Parathyroid adenoma (tissue), 2 donors: ENCODE results near the gene AKAP8.
A peak's percentile ranks its signal among the peaks of the same experiment; 100 is the strongest.

Experiments
- H2AFZ ChIP-seq: fragments of 300-600 bp; sonication (generic); one replicate; pipeline ENCODE4 v1.7.0; 2017; ENCODE audit warnings: antibody characterized with exemption, mild to moderate bottlenecking
- H3K27ac ChIP-seq: fragments of 300-600 bp; sonication (generic); one replicate; pipeline ENCODE4 v1.7.0; 2017
- H3K27me3 ChIP-seq: fragments of 300-600 bp; sonication (generic); one replicate; pipeline ENCODE4 v1.7.0; 2017; ENCODE audit warnings: low read length; ENCODE audit not compliant: control insufficient read depth, insufficient read depth
- H3K36me3 ChIP-seq: fragments of 300-600 bp; sonication (generic); one replicate; pipeline ENCODE4 v1.7.0; 2017; ENCODE audit warnings: low read length; ENCODE audit not compliant: control insufficient read depth, insufficient read depth
- H3K4me1 ChIP-seq: fragments of 300-600 bp; sonication (generic); one replicate; pipeline ENCODE4 v1.7.0; 2017; ENCODE audit warnings: control low read depth
- H3K4me2 ChIP-seq: fragments of 300-600 bp; sonication (generic); one replicate; pipeline ENCODE4 v1.7.0; 2017; ENCODE audit warnings: low read length
- H3K4me3 ChIP-seq: fragments of 300-600 bp; sonication (generic); one replicate; pipeline ENCODE4 v1.7.0; 2017; ENCODE audit warnings: low read depth, low read length
- H3K79me2 ChIP-seq: fragments of 300-600 bp; sonication (generic); one replicate; pipeline ENCODE4 v1.7.0; 2017; ENCODE audit warnings: control low read depth
- H3K9ac ChIP-seq: fragments of 300-600 bp; sonication (generic); one replicate; pipeline ENCODE4 v1.7.0; 2017; ENCODE audit warnings: mild to moderate bottlenecking
- H3K9me3 ChIP-seq: fragments of 300-600 bp; sonication (generic); one replicate; pipeline ENCODE4 v1.7.0; 2017; ENCODE audit warnings: low read length; ENCODE audit not compliant: control insufficient read depth
- CTCF ChIP-seq: fragments of 300-600 bp; sonication (generic); IDR thresholded peaks from one replicate; pipeline ENCODE4 v1.7.0; 2017; ENCODE audit warnings: antibody characterized with exemption, mild to moderate bottlenecking
- donor health status: primary hyperparathyroidism.

AKAP8 gene

DNA sequence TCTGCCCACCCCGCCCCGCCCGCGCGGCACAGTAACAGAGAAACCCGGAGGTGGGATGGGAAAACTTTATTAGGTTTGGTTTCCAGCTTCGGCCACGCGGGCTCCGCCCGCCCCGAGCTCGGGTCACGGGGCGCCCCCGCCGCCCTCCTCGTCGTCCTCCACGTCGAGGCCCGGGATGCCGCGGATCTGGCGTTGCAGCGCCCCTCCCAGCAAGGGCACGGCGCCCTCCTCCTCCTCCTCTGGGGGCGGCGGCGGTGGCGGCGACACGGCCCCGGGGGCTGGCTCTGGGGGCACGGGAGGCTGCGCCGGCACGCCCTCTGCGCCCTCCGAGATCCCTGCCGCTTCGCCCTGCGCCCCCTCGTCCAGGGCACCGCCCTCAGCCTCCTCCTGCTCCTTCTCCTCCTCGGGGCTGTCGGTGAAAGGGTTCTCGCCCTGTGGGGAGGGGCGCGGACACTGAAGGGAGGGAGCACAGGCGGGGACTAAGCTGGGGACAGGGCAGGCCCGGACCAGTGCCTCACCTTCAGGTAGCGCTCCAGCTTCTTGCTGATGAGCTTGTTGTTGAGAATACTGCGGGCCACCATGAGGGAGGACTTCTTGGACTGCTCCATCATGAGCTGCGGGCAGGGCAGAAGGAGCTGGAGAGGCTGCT lies 536 bp upstream of the AKAP8 start:
- Histone ChIP-seq H3K4me2 (peak overlapping the region; percentile 87), H3K4me3 (peak overlapping the region; percentile 98), H3K9me3 (no peaks in the 10 kb centered on the region), H3K79me2 (peaks cover 40% of the 10 kb centered on the region), H3K36me3 (no peaks in the 10 kb centered on the region), H3K27me3 (no peaks in the 10 kb centered on the region), H2AFZ (peak overlapping the region; percentile 90), H3K9ac (peak overlapping the region; percentile 8), H3K27ac (peak overlapping the region; percentile 90), H3K4me1 (peaks cover 15% of the 10 kb centered on the region)
- peak; percentile 7 for TF ChIP-seq CTCF

DNA sequence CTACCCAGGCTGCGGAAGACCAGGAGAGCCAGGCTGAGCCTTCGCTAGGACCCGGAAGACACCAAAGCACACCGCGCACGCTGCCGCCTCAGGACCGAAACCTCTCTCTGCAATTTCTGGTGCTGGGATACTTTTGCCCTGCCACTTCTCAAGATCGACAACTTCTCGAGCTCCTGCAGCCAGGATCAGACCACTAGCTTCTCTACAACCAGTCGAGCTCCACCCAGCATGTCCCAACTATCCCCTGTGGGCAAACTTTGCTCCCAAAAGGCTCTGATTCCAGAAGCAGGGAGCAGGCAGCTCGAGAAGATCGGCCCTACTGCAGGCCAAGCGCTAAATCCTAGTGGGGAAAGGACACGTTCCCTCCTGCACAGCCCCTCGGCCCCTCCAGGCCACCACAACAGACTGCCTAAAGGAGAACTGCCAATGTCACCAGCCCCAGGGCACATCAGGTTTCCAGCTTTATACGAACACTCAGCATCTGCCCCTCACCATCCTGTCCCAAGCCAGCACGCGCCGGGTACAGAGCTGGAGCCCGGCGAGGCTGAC lies 979 bp downstream of the AKAP8 start:
- Histone ChIP-seq H3K9ac (peak overlapping the region; percentile 97), H3K4me1 (peaks cover 15% of the 10 kb centered on the region), H2AFZ (peak overlapping the region; percentile 77), H3K36me3 (no peaks in the 10 kb centered on the region), H3K27me3 (no peaks in the 10 kb centered on the region), H3K27ac (peak overlapping the region; percentile 90), H3K4me2 (peak overlapping the region; percentile 99), H3K4me3 (peak overlapping the region; percentile 98), H3K9me3 (no peaks in the 10 kb centered on the region), H3K79me2 (peaks cover 47% of the 10 kb centered on the region)
- no peak for TF ChIP-seq CTCF

DNA sequence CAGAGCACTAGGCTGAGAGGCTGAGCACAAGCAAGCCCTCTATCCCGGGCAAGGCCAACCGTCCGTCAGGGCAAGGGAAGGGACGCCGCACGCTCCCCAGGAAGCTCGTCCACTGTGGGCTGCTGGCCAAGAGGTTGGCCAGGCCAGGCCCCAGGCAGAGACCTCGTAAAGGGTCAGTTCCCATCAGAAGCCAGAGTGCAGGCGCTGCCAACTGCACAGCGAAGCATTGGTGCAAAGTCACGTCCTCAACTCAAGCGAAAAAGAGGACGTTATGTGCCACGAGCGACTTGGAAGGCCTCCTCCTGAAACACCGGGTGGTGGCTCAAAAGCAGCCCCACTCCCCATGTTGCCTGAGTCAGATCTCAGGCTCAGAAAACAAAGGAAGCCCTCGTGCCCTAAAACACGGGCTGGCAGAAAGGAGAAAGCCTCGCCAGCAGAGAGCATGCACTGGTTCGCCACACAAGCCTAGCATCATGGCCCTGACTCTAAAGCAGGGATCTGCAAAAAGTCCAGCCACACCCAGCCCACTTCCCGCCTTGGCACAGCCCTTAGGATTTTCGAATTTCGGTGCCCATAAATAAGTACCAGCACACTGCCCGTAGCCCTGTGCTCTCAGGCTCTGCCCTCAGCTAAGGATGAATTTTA lies 4.7 kb downstream of the AKAP8 start:
- no peak overlapping the region for H3K9ac ChIP-seq
- no peak overlapping the region for H2AFZ ChIP-seq
- no peaks in the 10 kb centered on the region for H3K9me3 ChIP-seq
- H3K4me1 ChIP-seq = peaks cover 15% of the 10 kb centered on the region
- H3K27me3 ChIP-seq = no peaks in the 10 kb centered on the region
- peaks cover 74% of the 10 kb centered on the region for H3K79me2 ChIP-seq
- H3K27ac ChIP-seq = peak overlapping the region; percentile 43
- H3K4me3 ChIP-seq = no peak overlapping the region
- H3K4me2 ChIP-seq = peak overlapping the region; percentile 49
- no peaks in the 10 kb centered on the region for H3K36me3 ChIP-seq
- TF ChIP-seq CTCF = no peak

GRCh38 chr19:15374105-15374651 lies 5.4 kb downstream of the AKAP8 start:
- Histone ChIP-seq H3K36me3 (no peaks in the 10 kb centered on the region), H3K9me3 (no peaks in the 10 kb centered on the region), H3K4me3 (no peak overlapping the region), H2AFZ (no peak overlapping the region), H3K79me2 (peaks cover 75% of the 10 kb centered on the region), H3K9ac (no peak overlapping the region), H3K27me3 (no peaks in the 10 kb centered on the region), H3K4me2 (peak overlapping the region; percentile 49), H3K27ac (peak overlapping the region; percentile 43), H3K4me1 (peaks cover 15% of the 10 kb centered on the region)
- no peak for TF ChIP-seq CTCF
